A549 (cell line): ENCODE results near the gene KRT6C.

Source experiments
- CHD2 ChIP-seq: fragments of 150-350 bp; IDR thresholded peaks from 2 replicates; pipeline ENCODE4 v1.6.1; 2014; ENCODE audit warnings: low read length; ENCODE audit not compliant: partially characterized antibody
- EP300 ChIP-seq, 2 experiments: fragments of >200 bp; sonication (Bioruptor Twin); formaldehyde crosslinking; IDR thresholded peaks; 2 replicates in 1 of 2; 3 replicates in 1 of 2; pipeline ENCODE4 v1.6.1; 2016 to 2017
- HOXB5 ChIP-seq: fragments of 250-450 bp; sonication (Bioruptor Pico); IDR thresholded peaks from 2 replicates; pipeline ENCODE4 v1.5.0; 2020; ENCODE audit warnings: mild to moderate bottlenecking, moderate library complexity
- JUN ChIP-seq, 2 experiments: fragments of >200 bp; sonication (Bioruptor Twin); formaldehyde crosslinking; IDR thresholded peaks; 2 replicates in 1 of 2; 3 replicates in 1 of 2; pipeline ENCODE4 v1.6.1; 2016 to 2017
- KDM1A ChIP-seq: fragments of 200-600 bp; sonication (generic); IDR thresholded peaks from 2 replicates; pipeline ENCODE4 v1.6.1; 2016; ENCODE audit warnings: low read depth, mild to moderate bottlenecking
- MYC ChIP-seq: IDR thresholded peaks from 2 replicates; pipeline ENCODE4 v1.6.1; 2012; ENCODE audit warnings: mild to moderate bottlenecking, inconsistent platforms, low read length, improper control_type of control experiment, borderline replicate concordance
- POLR2A ChIP-seq: IDR thresholded peaks from 2 replicates; pipeline ENCODE4 v1.6.1; 2012; ENCODE audit warnings: mild to moderate bottlenecking, low read length
- RAD21 ChIP-seq, 2 experiments: fragments of >200 bp in 1 of 2; sonication (Bioruptor Twin) in 1 of 2; formaldehyde crosslinking in 1 of 2; IDR thresholded peaks in 1 of 2; conservative IDR thresholded peaks in 1 of 2; 2 replicates in 1 of 2; 3 replicates in 1 of 2; pipeline ENCODE4 v1.6.1; 2012 to 2018; ENCODE audit warnings: inconsistent platforms in 1 of 2
- RFX5 ChIP-seq: fragments of 450-650 bp; IDR thresholded peaks from 2 replicates; pipeline ENCODE4 v1.7.1; 2014; ENCODE audit warnings: antibody characterized with exemption, mild to moderate bottlenecking, moderate library complexity
- TF ChIP-seq, protein P1 (sequence below): fragments of >200 bp; sonication (Bioruptor Twin); formaldehyde crosslinking; IDR thresholded peaks from 3 replicates; pipeline ENCODE4 v1.5.1; 2016
- TF ChIP-seq, protein P2 (sequence below): fragments of 250-450 bp; sonication (Bioruptor Pico); IDR thresholded peaks from 2 replicates; pipeline ENCODE4 v1.5.0; 2021; ENCODE audit warnings: mild to moderate bottlenecking, moderate library complexity, borderline replicate concordance
- TF ChIP-seq, protein P3 (sequence below): fragments of 200-600 bp; sonication (generic); IDR thresholded peaks from 2 replicates; pipeline ENCODE4 v1.6.1; 2016; ENCODE audit warnings: antibody characterized with exemption, mild to moderate bottlenecking, moderate library complexity
- TF ChIP-seq, protein P4 (sequence below): fragments of 450-650 bp; IDR thresholded peaks from 2 replicates; pipeline ENCODE4 v1.6.1; 2014; ENCODE audit warnings: antibody characterized with exemption

DNA sequence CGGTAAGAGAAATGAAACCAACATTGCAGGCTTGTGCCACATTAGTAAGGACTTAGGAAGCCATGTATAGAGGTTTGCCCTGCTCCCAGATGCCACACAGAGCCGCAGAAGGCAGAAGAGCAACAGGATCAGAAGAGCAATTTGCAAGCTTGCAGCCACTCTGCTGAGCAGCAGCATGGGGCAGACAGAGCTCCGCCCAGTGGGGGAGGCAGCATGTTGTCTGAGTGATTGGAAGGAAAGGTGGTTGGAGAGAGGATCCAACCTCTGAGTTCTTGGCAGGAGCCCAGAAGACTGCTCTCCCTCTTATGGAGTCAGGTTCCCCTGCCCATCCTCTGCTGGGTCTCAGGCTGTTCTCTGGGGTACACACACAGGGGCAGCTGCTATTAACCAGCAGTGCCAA is 21.8 kb upstream of the KRT6C start:
- no peak for TF ChIP-seq RAD21 (conservative IDR thresholded peaks at IDR 0.05 in 1 of 2, IDR thresholded peaks at IDR 0.05 in 1 of 2)
- no peak for TF ChIP-seq EP300 (IDR thresholded peaks at IDR 0.05)
- TF ChIP-seq JUN (IDR thresholded peaks at IDR 0.05) = no peak
- TF ChIP-seq KDM1A = no peak
- TF ChIP-seq, protein P1, sequence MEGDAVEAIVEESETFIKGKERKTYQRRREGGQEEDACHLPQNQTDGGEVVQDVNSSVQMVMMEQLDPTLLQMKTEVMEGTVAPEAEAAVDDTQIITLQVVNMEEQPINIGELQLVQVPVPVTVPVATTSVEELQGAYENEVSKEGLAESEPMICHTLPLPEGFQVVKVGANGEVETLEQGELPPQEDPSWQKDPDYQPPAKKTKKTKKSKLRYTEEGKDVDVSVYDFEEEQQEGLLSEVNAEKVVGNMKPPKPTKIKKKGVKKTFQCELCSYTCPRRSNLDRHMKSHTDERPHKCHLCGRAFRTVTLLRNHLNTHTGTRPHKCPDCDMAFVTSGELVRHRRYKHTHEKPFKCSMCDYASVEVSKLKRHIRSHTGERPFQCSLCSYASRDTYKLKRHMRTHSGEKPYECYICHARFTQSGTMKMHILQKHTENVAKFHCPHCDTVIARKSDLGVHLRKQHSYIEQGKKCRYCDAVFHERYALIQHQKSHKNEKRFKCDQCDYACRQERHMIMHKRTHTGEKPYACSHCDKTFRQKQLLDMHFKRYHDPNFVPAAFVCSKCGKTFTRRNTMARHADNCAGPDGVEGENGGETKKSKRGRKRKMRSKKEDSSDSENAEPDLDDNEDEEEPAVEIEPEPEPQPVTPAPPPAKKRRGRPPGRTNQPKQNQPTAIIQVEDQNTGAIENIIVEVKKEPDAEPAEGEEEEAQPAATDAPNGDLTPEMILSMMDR = no peak
- TF ChIP-seq POLR2A = no peak
- TF ChIP-seq, protein P2, sequence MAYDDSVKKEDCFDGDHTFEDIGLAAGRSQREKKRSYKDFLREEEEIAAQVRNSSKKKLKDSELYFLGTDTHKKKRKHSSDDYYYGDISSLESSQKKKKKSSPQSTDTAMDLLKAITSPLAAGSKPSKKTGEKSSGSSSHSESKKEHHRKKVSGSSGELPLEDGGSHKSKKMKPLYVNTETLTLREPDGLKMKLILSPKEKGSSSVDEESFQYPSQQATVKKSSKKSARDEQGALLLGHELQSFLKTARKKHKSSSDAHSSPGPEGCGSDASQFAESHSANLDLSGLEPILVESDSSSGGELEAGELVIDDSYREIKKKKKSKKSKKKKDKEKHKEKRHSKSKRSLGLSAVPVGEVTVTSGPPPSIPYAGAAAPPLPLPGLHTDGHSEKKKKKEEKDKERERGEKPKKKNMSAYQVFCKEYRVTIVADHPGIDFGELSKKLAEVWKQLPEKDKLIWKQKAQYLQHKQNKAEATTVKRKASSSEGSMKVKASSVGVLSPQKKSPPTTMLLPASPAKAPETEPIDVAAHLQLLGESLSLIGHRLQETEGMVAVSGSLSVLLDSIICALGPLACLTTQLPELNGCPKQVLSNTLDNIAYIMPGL (CRISPR knock-in tag) = no peak
- TF ChIP-seq, protein P3, sequence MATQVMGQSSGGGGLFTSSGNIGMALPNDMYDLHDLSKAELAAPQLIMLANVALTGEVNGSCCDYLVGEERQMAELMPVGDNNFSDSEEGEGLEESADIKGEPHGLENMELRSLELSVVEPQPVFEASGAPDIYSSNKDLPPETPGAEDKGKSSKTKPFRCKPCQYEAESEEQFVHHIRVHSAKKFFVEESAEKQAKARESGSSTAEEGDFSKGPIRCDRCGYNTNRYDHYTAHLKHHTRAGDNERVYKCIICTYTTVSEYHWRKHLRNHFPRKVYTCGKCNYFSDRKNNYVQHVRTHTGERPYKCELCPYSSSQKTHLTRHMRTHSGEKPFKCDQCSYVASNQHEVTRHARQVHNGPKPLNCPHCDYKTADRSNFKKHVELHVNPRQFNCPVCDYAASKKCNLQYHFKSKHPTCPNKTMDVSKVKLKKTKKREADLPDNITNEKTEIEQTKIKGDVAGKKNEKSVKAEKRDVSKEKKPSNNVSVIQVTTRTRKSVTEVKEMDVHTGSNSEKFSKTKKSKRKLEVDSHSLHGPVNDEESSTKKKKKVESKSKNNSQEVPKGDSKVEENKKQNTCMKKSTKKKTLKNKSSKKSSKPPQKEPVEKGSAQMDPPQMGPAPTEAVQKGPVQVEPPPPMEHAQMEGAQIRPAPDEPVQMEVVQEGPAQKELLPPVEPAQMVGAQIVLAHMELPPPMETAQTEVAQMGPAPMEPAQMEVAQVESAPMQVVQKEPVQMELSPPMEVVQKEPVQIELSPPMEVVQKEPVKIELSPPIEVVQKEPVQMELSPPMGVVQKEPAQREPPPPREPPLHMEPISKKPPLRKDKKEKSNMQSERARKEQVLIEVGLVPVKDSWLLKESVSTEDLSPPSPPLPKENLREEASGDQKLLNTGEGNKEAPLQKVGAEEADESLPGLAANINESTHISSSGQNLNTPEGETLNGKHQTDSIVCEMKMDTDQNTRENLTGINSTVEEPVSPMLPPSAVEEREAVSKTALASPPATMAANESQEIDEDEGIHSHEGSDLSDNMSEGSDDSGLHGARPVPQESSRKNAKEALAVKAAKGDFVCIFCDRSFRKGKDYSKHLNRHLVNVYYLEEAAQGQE = no peak
- no peak for TF ChIP-seq RFX5
- TF ChIP-seq CHD2 = no peak
- TF ChIP-seq, protein P4, sequence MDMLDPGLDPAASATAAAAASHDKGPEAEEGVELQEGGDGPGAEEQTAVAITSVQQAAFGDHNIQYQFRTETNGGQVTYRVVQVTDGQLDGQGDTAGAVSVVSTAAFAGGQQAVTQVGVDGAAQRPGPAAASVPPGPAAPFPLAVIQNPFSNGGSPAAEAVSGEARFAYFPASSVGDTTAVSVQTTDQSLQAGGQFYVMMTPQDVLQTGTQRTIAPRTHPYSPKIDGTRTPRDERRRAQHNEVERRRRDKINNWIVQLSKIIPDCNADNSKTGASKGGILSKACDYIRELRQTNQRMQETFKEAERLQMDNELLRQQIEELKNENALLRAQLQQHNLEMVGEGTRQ = no peak
- TF ChIP-seq MYC = no peak
- no peak for TF ChIP-seq HOXB5 (CRISPR knock-in tag)
